IMR-90 (cell line): ENCODE measurements around the gene UBA52. TPM values are rescaled to one million over a fixed set of nuclear protein-coding genes. Genes with fewer than 3 reads are reported as not detected.

Experiments used
- ATAC-seq: fragments of 200-7000 bp; cut with Tn5 transposase; 2 replicates; pipeline ENCODE4 v1.9.1; 2020; ENCODE audit warnings: low read depth, mild to moderate bottlenecking, moderate library complexity
- BruUV-seq: library from RNA; stranded (reverse); fragments of 400-500 nt; replicated peaks from 2 replicates; lab custom pipeline; 2021; lab: Mats Ljungman, UMichigan
- CTCF ChIA-PET: fragments of 300-600 bp; formaldehyde crosslinking; extraction: SDS; loops from one replicate; lab custom pipeline; 2021; ENCODE audit warnings: antibody characterized with exemption; lab: Yijun Ruan, JAX
- POLR2A ChIA-PET: fragments of 300-600 bp; sonication (Branson Sonifier 250); formaldehyde crosslinking; loops from one replicate; lab custom pipeline; 2022; ENCODE audit warnings: antibody characterized with exemption; ENCODE audit not compliant: unreplicated experiment; lab: Charles Lee
- DNase-seq: peaks from one replicate; pipeline ENCODE4 v3.0.0; 2013
- H2AFZ ChIP-seq: replicated peaks from 2 replicates; pipeline ENCODE3; 2013; ENCODE audit warnings: low read length, mild to moderate bottlenecking; ENCODE audit not compliant: poor library complexity
- H2AK5ac ChIP-seq: 2 replicates; pipeline ENCODE4 v1.6.1; 2013; ENCODE audit warnings: low read depth, low read length, inconsistent platforms
- H2AK9ac ChIP-seq: replicated peaks from 2 replicates; pipeline ENCODE3; 2013; ENCODE audit warnings: mild to moderate bottlenecking, low read depth, low read length, moderate library complexity; ENCODE audit not compliant: poor library complexity
- H2BK120ac ChIP-seq: 2 replicates; pipeline ENCODE4 v1.6.1; 2013; ENCODE audit warnings: low read depth, low read length, inconsistent platforms
- H2BK15ac ChIP-seq: 3 replicates; pipeline ENCODE4 v1.6.1; 2013; ENCODE audit warnings: low read depth, low read length, inconsistent platforms
- H2BK20ac ChIP-seq: 2 replicates; pipeline ENCODE4 v1.6.1; 2013; ENCODE audit warnings: low read depth, mild to moderate bottlenecking, inconsistent platforms, low read length, moderate library complexity
- H2BK5ac ChIP-seq: 2 replicates; pipeline ENCODE4 v1.6.1; 2013; ENCODE audit warnings: mild to moderate bottlenecking, low read depth, low read length, inconsistent platforms; ENCODE audit not compliant: poor library complexity, severe bottlenecking
- H3K14ac ChIP-seq: replicated peaks from 2 replicates; pipeline ENCODE4 v1.6.1; 2013; ENCODE audit warnings: low read depth, low read length, inconsistent platforms
- H3K18ac ChIP-seq: 2 replicates; pipeline ENCODE4 v1.6.1; 2013; ENCODE audit warnings: low read depth, low read length, control low read depth
- H3K23ac ChIP-seq: 2 replicates; pipeline ENCODE4 v1.6.1; 2013; ENCODE audit warnings: low read depth, low read length, inconsistent platforms
- H3K27ac ChIP-seq: 2 replicates; pipeline ENCODE4 v1.5.1; 2013; ENCODE audit warnings: mild to moderate bottlenecking, control low read depth, low read length; ENCODE audit not compliant: insufficient read depth
- H3K27me3 ChIP-seq: 2 replicates; pipeline ENCODE4 v1.6.1; 2013; ENCODE audit warnings: low read length; ENCODE audit not compliant: control insufficient read depth, insufficient read depth
- H3K36me3 ChIP-seq: 2 replicates; pipeline ENCODE4 v1.6.1; 2013; ENCODE audit warnings: low read length, mixed read lengths; ENCODE audit not compliant: control insufficient read depth, insufficient read depth
- H3K4ac ChIP-seq: 2 replicates; pipeline ENCODE4 v1.6.1; 2013; ENCODE audit warnings: low read depth, low read length, inconsistent platforms
- H3K4me1 ChIP-seq: 2 replicates; pipeline ENCODE4 v1.6.1; 2013; ENCODE audit warnings: low read length, mixed read lengths; ENCODE audit not compliant: control insufficient read depth, insufficient read depth
- H3K4me2 ChIP-seq: 2 replicates; pipeline ENCODE4 v1.6.1; 2013; ENCODE audit warnings: low read depth, mild to moderate bottlenecking, control low read depth, low read length, moderate library complexity
- H3K4me3 ChIP-seq: 2 replicates; pipeline ENCODE4 v1.5.1; 2013; ENCODE audit warnings: low read depth, mild to moderate bottlenecking, control low read depth, low read length, moderate library complexity; ENCODE audit not compliant: insufficient read depth
- H3K56ac ChIP-seq: 2 replicates; pipeline ENCODE4 v1.6.1; 2013; ENCODE audit warnings: low read length, inconsistent platforms; ENCODE audit not compliant: insufficient read depth; ENCODE audit errors: extremely low read depth
- H3K79me1 ChIP-seq, 2 experiments: 2 replicates each; pipeline ENCODE4 v1.6.1; 2013; ENCODE audit warnings: low read length in 2 of 2, inconsistent platforms in 1 of 2, low read depth in 1 of 2
- H3K9ac ChIP-seq: 2 replicates; pipeline ENCODE4 v1.6.1; 2013; ENCODE audit warnings: low read depth, low read length, control low read depth
- H3K9me1 ChIP-seq: 2 replicates; pipeline ENCODE4 v1.6.1; 2013; ENCODE audit warnings: low read length, inconsistent platforms; ENCODE audit not compliant: insufficient read depth
- H3K9me3 ChIP-seq: 2 replicates; pipeline ENCODE4 v1.6.1; 2013; ENCODE audit warnings: low read length; ENCODE audit not compliant: control insufficient read depth, insufficient read depth
- H4K20me1 ChIP-seq: 2 replicates; pipeline ENCODE4 v1.6.1; 2013; ENCODE audit warnings: low read length, inconsistent platforms; ENCODE audit not compliant: insufficient read depth
- H4K5ac ChIP-seq: 2 replicates; pipeline ENCODE4 v1.6.1; 2013; ENCODE audit warnings: mild to moderate bottlenecking, low read depth, low read length, control low read depth
- H4K8ac ChIP-seq, 2 experiments: 2 replicates each; pipeline ENCODE4 v1.6.1; 2013; ENCODE audit warnings: low read depth in 2 of 2, low read length in 2 of 2, control low read depth in 1 of 2, inconsistent platforms in 1 of 2
- H4K91ac ChIP-seq: 2 replicates; pipeline ENCODE4 v1.6.1; 2013; ENCODE audit warnings: low read depth, low read length, inconsistent platforms; ENCODE audit not compliant: insufficient read depth
- FOS ChIP-seq: fragments of 150-350 bp; IDR thresholded peaks from 2 replicates; pipeline ENCODE4 v1.6.1; 2016; ENCODE audit warnings: low read depth, low read length
- POLR2A ChIP-seq: IDR thresholded peaks from 2 replicates; pipeline ENCODE4 v1.6.1; 2012; ENCODE audit warnings: mild to moderate bottlenecking, low read depth, low read length
- WGBS, 2 experiments: methylation state at CpG; one replicate each; pipeline versions ENCODE4 v1.1.5 to v1.1.7; 2013; ENCODE audit warnings: missing lambda C conversion rate in 2 of 2; ENCODE audit not compliant: insufficient read length in 1 of 2; ENCODE audit errors: extremely low coverage in 2 of 2; 5-methylcytosine and 5-hydroxymethylcytosine counted together
- dilution Hi-C: fragments of 300-500 bp; cut with HindIII; formaldehyde crosslinking; loops from one replicate; pipeline ENCODE4 v1.14.3; 2018; ENCODE audit warnings: low sequenced_read_pairs; ENCODE audit not compliant: unreplicated experiment
- in situ Hi-C: fragments of 300-500 bp; cut with MboI; formaldehyde crosslinking; loops from 3 replicates; pipeline ENCODE4 v1.14.3; 2019; ENCODE audit warnings: low sequenced_read_pairs, inconsistent platforms, mixed read lengths
- intact Hi-C: fragments of 100-400 bp; cut with micrococcal nuclease; formaldehyde crosslinking; loops from 2 replicates; pipeline ENCODE4 v1.10.0; 2022
- polyA plus RNA-seq, 3 experiments: library from polyadenylated mRNA; depleted of rRNA; stranded (reverse); fragments of >200 nt; gene quantifications; 2 replicates each; pipeline ENCODE4 v1.2.3, GENCODE V29; 2012; ENCODE audit warnings: low replicate concordance in 1 of 3
- total RNA-seq: library from RNA; depleted of rRNA; stranded (reverse); fragments of >200 nt; gene quantifications from 2 replicates; pipeline ENCODE4 v1.2.3, GENCODE V29; 2012

Gene UBA52
- total and polyA plus RNA-seq, 2 of the 4 experiments (the other 2 are of a cell fraction) = 1,030 to 3,008 TPM

GRCh38 chr19:18577365-18577914, 5.8 kb downstream of the UBA52 start:
- H3K27me3 ChIP-seq = no peaks in the 10 kb centered on the region
- no peak overlapping the region for H4K8ac ChIP-seq
- peaks cover 11% of the 10 kb centered on the region for H3K9me1 ChIP-seq
- no peak overlapping the region for H3K4ac ChIP-seq
- H4K5ac ChIP-seq = no peak overlapping the region
- no peak overlapping the region for H3K56ac ChIP-seq
- no peak overlapping the region for H3K4me3 ChIP-seq
- no peak overlapping the region for H2AFZ ChIP-seq
- H3K27ac ChIP-seq = no peak overlapping the region
- peaks cover 40% of the 10 kb centered on the region for H3K36me3 ChIP-seq
- DNase-seq (no peak), ATAC-seq (no peak)
- H2BK5ac ChIP-seq = no peak overlapping the region
- H3K4me1 ChIP-seq = peaks cover 9% of the 10 kb centered on the region
- BruUV-seq = no TSS peak
- no peak overlapping the region for H2BK15ac ChIP-seq
- peak; percentile 15; the same call in 1 of the 2 replicates for TF ChIP-seq POLR2A
- TF ChIP-seq FOS = no peak
- H3K4me2 ChIP-seq = no peak overlapping the region
- in situ Hi-C loops = loop anchor here (10.0 kb wide), 1 partner anchor 123 kb away; no protein-coding TSS in a partner anchor
- peaks cover 16 to 35% of the 10 kb centered on the region in 2 experiments; a peak in 3 of 4 replicates for H3K79me1 ChIP-seq
- H4K20me1 ChIP-seq = peaks cover 49% of the 10 kb centered on the region
- H2BK20ac ChIP-seq = no peak overlapping the region
- no peaks in the 10 kb centered on the region for H3K9me3 ChIP-seq
- H3K23ac ChIP-seq = no peak overlapping the region
- H2AK9ac ChIP-seq = no peak overlapping the region
- 88% methylated on average over 10 of the region's 21 CpGs; no CpG with 5 or more reads in 1 of the 2 experiments for WGBS, 2 experiments
- no peak overlapping the region for H3K9ac ChIP-seq
- H3K14ac ChIP-seq = no peak overlapping the region
- no peak overlapping the region for H3K18ac ChIP-seq
- CTCF ChIA-PET = no interaction called here
- H2AK5ac ChIP-seq = no peak overlapping the region
- dilution Hi-C loops = no loop called here
- H4K91ac ChIP-seq = no peak overlapping the region
- POLR2A ChIA-PET = no interaction called here
- no peak overlapping the region for H2BK120ac ChIP-seq
- intact Hi-C loops = no loop called here
